Superior temporal gyrus (tissue), 1 donor: ENCODE measurements around the gene OGDH.
A peak's percentile ranks its signal among the peaks of the same experiment; 100 is the strongest.
"Not testable (repeated sequence)": the region's sequence is repeated elsewhere in the genome, so short reads cannot be mapped to it uniquely, and the experiment has no call there.

Experiments used
- DNase-seq: peaks from one replicate; pipeline ENCODE4 v3.0.0-alpha.2; 2016; ENCODE audit errors: extremely low spot score

Gene OGDH

DNA sequence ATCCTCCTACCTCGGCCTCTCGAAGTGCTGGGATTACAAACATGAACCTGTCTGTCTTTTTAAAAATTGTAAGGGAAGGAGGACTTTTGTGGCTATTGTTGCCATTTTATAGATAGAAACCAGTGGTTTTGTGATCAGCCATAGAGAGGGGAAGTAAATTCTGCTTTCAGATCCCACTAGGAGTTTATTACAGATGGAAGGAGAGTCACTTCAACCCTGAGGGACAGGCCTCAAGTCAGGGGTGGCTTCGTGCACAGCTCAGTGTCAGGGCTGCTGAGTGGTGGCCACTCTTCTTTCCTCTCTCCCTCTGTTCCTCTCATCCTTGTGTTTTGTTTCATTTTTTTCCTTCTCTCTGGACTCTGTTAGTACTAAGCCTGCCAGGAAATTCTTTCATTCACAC lies 60.8 kb downstream of the OGDH start:
- DNase-seq, result no peak

DNA sequence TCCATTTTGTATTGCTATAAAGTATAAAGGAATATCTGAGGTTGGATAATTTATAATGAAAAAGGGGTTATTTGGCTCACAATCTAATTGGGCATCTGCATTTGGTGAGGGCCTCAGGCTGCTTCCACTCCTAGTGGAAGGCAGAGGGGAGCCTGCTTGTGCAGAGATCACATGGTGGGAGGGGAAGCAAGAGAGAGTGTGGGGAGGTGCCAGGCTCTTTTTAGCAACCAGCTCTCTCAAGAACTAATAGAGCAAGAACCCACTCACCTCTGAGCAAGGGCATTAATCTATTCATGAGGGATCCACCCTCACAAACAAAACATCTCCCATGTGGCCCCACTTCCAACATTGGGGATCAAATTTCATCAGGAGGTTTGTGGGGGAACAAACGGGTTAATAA lies 64.6 kb downstream of the OGDH start:
- DNase-seq, result no peak

DNA sequence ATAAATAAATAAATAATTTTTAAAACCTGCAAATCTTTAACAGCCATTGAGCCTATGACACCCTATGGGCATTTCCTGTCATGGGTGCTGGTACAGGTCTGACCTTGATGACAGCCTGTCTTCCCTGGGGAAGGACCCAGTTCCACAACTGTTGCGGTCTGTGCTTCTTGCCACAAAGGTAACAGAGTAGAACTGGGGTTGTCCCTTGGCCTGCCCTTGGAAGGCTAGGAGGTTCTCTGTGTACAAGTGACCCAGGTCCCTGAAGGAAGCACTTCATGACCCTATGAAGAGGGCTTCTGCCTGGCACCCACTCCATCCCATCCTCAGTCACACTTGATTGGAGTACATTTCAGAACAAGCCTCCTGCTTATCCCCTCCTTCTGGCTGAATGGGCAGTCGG lies 66.9 kb downstream of the OGDH start:
- no peak for DNase-seq

DNA sequence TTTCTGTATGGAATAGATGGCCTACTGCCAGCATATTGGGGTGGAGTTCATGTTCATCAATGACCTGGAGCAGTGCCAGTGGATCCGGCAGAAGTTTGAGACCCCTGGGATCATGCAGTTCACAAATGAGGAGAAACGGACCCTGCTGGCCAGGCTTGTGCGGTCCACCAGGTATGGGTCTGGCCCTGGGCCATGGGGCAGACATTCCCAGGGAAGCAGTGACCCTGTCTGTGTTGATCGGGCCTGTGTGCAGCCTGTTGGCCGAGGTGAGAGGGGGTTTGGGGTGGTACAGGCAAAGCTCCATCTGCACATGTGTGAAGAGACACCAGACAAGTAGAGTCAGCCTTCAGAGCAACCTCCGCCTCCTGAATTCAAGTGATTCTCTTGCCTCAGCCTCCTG lies 67.3 kb downstream of the OGDH start:
- no peak for DNase-seq

DNA sequence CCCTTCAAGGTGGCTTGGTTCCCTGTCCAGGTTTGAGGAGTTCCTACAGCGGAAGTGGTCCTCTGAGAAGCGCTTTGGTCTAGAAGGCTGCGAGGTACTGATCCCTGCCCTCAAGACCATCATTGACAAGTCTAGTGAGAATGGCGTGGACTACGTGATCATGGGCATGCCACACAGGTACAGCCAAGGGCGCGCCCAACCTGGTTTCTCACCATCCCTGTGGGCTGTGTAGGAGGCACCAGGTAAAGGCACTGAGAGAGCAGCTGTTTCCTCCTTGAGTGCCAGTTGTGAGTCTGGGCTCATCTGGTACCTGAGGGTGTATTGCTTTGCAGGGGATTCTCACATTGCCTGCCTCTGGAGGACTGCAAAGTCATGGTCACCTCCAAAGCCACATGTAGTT lies 68.0 kb downstream of the OGDH start:
- no peak for DNase-seq

DNA sequence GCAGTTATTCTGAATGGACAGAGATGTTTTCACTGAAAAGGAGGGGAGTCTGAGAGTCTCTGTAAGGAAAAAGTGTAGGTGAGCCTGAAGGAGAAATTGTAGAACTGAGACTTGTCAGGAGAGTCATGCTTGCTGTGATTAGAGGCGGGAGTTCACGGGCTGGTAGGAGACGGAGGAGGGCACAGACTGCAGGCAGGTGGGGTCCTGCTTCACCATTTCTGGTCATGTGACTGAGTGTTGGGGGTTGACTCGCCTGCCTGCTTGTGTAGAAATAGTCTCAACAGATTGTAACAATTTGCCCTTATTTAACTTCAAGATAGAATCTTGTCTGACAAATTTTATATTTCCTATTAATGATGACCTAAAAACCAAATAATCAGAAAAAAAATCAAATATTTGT lies 70.3 kb downstream of the OGDH start:
- DNase-seq, result no peak

DNA sequence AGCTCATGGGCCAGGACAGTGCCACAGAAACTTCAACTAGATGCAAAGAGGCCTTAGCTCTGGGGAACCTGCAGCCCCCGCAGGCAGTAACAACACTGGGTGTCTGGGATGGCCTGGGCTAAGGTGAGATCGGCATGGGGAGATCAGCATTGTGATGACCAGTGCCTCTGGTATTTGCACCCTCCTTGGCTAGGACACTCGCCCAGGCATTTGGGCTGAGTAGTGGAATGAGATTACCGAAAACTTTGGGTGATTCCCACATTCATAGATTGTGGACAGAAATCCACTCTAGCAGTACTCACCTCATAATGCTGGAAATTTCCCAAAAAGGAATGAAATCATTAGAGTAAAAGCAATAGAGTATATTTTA lies 71.7 kb downstream of the OGDH start:
- no peak for DNase-seq

DNA sequence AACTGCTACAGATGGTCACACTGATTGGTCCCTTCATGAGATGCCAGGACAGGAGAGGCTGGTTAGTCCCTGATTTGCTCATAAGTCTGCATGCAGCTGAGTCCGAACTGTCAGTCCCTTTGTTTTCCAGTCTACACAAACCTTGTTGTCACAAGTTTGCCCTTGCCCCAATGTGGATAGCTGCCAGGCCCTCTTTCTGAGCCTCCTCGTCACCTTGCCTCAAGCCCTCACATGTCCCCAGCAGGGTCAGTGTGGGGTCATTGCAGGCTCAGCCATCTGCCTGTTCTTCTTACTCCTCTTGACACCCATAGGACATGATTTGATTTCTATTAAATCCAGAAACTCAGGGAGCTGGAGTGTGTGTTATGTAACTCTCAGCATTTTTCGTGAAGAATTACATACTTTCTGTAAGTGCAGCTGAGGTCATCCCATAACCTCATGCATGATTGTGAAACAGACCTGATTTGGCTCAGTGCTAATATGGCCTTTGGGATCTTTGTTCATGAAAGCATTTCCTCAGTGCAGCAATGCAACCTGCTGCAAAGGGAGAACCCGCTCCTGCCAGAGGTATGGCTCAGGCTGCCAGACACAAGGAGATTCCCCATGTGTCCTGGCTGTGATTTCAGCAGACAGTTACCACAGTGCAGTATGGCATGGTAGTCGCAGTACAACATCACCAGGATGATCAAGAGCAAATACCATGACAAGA lies 72.2 kb downstream of the OGDH start:
- no peak for DNase-seq

DNA sequence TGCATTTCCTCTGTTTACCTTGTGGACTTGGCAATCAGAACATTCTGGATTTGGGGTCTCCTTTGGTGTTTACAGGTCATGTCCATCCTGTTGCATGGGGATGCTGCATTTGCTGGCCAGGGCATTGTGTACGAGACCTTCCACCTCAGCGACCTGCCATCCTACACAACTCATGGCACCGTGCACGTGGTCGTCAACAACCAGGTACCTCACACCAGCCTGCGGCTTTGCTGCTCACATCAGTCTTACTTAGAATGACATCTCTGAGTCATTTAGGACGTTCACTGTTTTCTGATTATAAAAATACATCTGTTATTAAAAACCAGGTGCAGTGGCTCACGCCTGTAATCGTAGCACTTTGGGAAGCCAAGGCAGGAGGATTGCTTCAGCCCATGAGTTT lies 75.2 kb downstream of the OGDH start:
- DNase-seq, result no peak

DNA sequence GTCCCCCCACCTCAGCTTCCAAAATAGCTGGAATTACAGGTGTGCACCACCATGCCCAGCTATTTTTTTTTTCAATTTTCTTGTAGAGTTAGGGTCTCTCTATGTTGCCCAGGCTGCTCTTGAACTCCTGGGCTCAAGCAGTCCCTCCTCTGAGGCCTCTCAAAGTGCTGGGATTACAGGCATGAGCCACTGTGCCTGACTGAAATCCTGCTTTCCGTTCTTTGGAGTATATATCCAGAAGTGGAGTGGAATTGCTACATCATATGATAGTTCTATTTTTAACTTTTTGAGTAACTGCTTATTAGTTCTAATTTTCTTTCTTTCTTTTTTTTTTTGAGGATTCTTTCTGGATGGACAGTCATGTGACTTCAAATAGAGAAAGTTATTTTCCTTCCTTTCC lies 79.3 kb downstream of the OGDH start:
- DNase-seq, result no peak

DNA sequence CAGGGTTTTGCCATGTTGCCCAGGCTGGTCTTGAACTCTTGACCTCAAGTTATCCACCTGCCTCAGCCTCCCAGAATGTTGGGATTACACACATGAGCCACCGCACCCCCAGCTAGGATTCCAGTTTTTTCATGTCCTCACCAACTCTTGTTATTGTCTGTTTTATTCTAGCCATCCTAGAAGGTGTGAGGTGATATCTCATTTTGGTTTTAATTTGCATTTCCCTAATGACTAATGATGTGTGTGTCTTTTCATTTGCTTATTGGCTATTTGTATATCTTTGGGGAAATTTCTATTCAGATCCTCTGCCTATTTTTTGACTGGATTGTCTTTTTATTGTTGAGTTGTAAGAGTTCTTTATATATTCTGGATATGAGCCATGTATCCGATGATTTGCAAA lies 83.0 kb downstream of the OGDH start:
- DNase-seq, result no peak

DNA sequence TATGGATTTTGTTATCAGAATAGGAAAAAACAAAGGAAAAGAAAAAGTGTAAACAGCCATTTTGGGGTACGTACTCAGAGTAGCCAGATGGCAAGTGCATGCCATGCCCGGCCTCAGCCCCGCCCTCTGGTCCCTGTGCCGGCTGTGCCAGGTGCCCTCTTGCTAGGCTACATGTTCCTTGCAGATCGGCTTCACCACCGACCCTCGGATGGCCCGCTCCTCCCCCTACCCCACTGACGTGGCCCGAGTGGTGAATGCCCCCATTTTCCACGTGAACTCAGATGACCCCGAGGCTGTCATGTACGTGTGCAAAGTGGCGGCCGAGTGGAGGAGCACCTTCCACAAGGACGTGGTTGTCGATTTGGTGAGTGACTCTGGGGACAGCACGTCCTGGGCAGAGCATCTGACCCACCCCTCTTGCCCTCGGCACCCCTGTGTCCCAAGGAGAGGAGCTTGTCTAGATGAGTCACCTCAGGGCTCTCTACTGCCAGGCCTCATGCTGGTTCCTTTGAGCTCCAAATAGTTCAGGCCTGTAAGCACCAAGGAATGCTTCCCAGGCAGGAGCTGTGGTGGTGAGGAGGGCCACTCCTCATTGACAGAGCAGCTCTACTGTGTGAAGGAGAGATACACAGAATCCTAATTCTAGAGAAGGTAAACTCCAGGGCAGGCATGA lies 87.3 kb downstream of the OGDH start:
- DNase-seq, result no peak

DNA sequence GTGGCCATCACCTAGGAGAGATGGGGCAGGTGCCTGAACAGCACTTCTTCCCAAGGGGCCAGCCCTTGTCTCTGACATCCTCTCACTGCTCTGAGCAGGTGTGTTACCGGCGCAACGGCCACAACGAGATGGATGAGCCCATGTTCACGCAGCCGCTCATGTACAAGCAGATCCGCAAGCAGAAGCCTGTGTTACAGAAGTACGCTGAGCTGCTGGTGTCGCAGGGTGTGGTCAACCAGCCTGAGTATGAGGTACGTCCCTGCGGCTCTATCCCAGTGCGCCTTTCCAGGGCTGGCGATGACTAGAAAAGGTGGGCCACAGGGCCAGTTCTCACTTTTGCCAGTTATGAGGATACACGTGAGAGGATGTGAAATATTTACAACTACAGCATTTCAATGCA lies 87.9 kb downstream of the OGDH start:
- no peak for DNase-seq

DNA sequence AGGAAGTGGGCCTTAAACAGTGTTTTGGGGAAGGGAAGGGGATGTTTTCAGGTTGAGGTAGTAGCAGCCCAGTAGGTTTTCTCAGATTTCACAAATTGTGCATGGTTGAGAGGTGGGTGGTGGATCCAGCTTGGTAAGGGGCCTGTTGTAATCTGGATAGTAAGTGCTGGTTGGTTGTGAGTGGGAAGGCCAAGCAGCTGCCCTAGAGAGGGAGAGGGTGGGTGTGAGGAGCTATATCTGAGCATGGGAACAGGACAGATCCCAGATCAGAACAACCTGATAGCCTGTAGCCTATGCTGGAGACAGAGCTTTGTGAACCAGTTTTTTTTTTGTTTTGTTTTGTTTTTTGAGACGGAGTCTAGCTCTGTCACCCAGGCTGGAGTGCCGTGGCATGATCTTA lies 88.3 kb downstream of the OGDH start:
- no peak for DNase-seq

DNA sequence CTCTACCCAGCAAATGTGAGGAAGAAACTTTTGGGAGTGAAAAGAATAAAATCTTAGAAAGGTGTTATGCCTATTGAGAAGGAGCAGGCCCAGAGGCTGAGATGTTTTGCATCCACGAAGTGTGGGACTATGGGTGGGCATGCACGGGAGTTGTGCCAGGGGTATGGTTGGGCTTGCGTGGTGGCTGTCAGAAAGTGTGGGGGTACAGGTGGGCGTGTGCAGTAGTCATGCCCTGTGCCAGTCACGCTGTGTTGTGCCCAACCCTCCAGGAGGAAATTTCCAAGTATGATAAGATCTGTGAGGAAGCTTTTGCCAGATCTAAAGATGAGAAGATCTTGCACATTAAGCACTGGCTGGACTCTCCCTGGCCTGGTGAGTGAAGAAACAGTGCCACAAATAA lies 89.3 kb downstream of the OGDH start:
- peak; percentile 24 for DNase-seq

DNA sequence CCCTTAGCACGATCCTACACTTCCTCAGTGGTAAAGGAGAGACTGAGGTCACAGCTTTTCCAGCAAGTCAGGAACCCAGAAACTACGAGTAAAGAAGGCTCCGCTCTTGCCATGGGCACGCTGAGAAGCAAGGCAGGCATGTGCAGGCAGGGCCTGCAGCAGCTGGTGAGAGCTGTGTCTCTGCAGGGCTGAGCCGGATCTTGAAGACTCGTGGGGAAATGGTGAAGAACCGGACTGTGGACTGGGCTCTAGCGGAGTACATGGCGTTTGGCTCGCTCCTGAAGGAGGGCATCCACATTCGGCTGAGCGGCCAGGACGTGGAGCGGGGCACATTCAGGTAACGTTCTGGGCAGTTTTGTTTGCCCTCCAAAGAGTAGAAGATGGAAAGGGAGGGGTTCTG lies 90.3 kb downstream of the OGDH start:
- DNase-seq, result no peak

DNA sequence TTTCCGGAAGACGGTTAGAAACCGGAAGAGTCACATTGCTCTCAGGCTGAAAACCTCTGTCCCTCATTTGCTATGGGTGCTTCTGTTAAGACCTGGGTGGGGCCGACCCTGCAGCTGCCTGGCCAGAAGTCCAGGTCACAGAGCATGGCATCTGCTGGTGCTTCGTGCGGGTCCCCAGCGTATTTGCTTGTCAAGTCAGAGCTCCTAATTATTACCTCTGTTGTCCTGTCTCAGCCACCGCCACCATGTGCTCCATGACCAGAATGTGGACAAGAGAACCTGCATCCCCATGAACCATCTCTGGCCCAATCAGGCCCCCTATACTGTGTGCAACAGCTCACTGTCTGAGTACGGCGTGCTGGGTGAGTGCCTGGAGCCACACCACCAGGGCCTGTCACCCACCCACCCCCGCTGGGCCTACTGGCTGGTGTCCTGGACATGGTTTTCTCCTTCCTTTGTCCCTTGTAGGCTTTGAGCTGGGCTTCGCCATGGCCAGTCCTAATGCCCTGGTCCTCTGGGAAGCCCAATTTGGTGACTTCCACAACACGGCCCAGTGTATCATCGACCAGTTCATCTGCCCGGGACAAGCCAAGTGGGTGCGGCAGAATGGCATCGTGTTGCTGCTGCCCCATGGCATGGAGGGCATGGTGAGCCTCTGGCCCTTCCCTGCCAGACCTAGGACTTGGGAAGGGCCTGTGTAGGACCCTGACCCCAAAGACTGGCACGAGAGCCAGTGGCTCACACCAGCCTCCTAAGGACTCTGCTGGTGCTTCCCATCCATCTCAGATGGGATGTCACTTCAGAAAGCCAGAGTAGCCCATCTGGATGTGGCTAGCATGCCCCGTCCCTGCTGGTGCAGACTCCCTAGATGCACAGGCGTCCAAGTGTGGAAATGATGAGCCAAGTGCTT lies 91.0 kb downstream of the OGDH start:
- DNase-seq, result no peak

DNA sequence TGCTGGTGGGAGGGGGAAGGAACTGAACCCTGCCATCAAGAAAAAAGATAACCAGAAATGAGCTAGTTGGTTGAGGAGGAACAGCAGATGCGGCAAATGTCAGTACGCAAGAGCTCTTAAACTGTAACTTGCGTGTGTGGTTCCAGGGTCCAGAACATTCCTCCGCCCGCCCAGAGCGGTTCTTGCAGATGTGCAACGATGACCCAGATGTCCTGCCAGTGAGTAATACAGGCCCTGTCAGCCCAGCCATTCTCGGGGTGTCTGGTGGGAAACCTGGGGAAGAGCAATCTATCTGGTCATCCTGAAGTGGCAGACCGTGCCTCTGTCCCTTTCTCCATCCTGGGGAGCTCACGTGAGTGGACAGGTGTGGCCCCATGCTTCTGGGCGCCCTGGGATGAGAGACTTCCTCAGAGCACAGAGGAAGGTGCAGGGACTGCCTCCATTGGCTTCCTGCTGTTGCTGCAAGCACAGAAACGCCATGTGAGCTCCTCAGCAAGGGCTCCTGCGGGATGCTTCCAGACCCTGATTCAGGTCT lies 91.7 kb downstream of the OGDH start:
- no peak for DNase-seq

DNA sequence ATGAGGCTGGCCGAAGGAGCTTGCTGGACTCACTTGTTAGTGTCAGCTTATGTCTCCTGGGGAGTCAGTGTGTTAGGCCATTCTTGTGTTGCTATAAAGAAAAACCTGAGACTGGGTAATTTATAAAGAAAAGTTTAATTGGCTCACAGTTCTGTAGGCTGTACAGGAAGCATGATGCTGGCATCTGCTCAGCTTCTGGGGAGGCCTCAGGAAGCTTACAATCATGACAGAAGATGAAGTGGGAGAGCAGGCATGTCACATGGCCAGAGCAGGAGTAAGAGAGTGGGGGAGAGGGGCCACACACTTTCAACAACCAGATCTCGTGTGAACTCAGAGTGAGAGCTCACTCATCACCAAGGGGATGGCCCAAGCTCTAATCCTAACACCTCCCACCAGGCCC lies 93.2 kb downstream of the OGDH start:
- DNase-seq, result not testable (repeated sequence)

DNA sequence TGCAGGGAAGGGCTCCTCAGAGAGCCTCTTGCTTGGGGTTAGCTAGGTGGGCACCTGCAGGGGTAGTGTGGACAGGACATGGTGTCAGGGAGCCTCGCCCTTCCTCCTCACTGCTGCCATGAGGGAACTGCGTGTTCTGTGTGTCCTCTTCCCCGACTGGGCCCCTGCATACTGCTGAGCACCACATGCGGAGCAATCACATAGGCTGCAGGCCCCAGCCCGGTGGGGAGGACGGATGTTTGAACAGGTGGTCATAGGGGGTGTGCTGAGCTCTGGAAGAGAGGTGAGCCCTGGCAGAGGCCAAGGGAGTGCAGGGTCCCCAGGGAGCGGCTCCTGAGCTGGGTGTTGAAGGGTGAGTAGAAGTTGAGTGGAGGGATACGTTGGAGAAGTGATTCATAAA lies 93.9 kb downstream of the OGDH start:
- DNase-seq, result no peak

DNA sequence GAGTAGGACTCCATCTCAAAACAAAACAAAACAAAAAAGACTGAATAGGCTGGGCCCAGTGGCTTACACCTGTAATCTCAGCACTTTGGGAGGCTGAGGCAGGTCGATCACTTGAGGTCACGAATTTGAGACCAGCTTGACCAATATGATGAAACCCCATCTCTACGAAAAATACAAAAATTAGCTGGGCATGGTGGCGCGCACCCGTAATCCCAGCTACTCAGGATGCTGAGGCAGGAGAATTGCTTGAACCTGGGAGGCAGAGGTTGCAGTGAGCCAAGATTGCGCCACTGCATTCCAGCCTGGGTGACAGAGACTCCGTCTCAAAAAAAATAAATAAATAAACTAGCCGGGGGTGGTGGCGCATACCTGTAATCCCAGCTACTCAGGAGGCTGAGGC lies 97.0 kb downstream of the OGDH start:
- not testable (repeated sequence) for DNase-seq

DNA sequence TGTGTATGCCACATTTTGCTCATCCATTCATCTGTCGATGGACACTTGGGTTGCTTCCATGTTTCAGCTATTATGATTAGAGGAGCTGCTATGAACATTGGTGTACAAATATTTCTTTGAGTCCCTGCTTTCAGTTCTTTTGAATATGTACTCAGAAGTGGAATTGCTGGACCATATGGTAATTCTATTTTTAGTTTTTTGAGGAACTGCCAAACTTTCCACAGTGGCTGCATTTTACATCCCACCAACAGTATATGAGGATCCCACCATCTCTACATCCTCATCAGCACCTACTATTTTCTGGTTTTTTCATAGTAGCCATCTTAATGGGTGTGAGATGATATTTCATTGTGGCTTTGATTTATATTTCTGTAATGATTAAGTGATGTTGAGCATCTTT lies 97.5 kb downstream of the OGDH start:
- peak; percentile 38 for DNase-seq

DNA sequence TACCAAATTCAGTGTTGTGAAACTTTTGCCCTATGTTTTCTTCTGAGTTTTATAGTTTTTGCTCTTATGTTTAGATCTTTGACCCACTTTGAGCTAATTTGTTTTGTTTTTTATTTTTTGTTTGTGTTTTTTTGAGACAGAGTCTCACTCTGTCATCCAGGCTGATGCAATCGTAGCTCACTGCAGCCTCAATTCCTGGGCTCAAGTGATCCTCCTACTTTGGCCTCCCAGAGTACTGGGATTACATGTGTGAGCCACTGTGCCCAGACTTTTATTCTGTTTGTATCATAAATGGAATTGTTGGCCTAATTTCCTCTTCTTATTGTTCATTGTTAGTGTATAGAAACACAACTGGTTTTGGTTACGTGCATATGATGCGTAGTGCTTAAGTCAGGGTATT lies 99.0 kb downstream of the OGDH start:
- no peak for DNase-seq
